NCI-H1105 (cell line): Measurements from ENCODE around the gene KCNJ2.

Experiments
- DNase-seq: peaks from one replicate; lab custom pipeline; 2025; lab: John Stamatoyannopoulos, UW

KCNJ2 gene

GRCh38 chr17:70168977-70169708 lies at the start of gene KCNJ2:
Gene KCNJ2 (plus strand): TSS chr17:70169532. CDS start chr17:70175040, 5,508 bp downstream.
- DNase-seq, result peak; percentile 70

GRCh38 chr17:70119545-70119944 lies 49.8 kb upstream of the KCNJ2 start:
- DNase-seq, result no peak

GRCh38 chr17:70119983-70120382 lies 49.3 kb upstream of the KCNJ2 start:
- DNase-seq, result no peak

- DNase-seq, result no peak
Measured at GRCh38 chr17:70120425-70120824, 48.9 kb upstream of the KCNJ2 start.

GRCh38 chr17:70121126-70121525 lies 48.2 kb upstream of the KCNJ2 start:
- no peak for DNase-seq

- no peak for DNase-seq
Measured at GRCh38 chr17:70123193-70123592, 46.1 kb upstream of the KCNJ2 start.

GRCh38 chr17:70124723-70125122 lies 44.6 kb upstream of the KCNJ2 start:
- no peak for DNase-seq

- DNase-seq, result no peak
Measured at GRCh38 chr17:70127221-70127873, 42.0 kb upstream of the KCNJ2 start.

GRCh38 chr17:70128727-70129238 lies 40.5 kb upstream of the KCNJ2 start:
- DNase-seq, result no peak

- DNase-seq, result no peak
Measured at GRCh38 chr17:70130289-70130688, 39.0 kb upstream of the KCNJ2 start.

- no peak for DNase-seq
Measured at GRCh38 chr17:70132505-70132904, 36.8 kb upstream of the KCNJ2 start.

GRCh38 chr17:70134042-70134441 lies 35.3 kb upstream of the KCNJ2 start:
- DNase-seq, result no peak

- no peak for DNase-seq
Measured at GRCh38 chr17:70134777-70135176, 34.6 kb upstream of the KCNJ2 start.

GRCh38 chr17:70136131-70136530 lies 33.2 kb upstream of the KCNJ2 start:
- no peak for DNase-seq

GRCh38 chr17:70137451-70138230 lies 31.7 kb upstream of the KCNJ2 start:
- no peak for DNase-seq

GRCh38 chr17:70138291-70138865 lies 31.0 kb upstream of the KCNJ2 start:
- no peak for DNase-seq

- DNase-seq, result no peak
Measured at GRCh38 chr17:70139449-70139993, 29.8 kb upstream of the KCNJ2 start.

GRCh38 chr17:70144260-70144846 lies 25.0 kb upstream of the KCNJ2 start:
- no peak for DNase-seq

- no peak for DNase-seq
Measured at GRCh38 chr17:70153210-70153609, 16.1 kb upstream of the KCNJ2 start.

- no peak for DNase-seq
Measured at GRCh38 chr17:70157151-70157550, 12.2 kb upstream of the KCNJ2 start.

- no peak for DNase-seq
Measured at GRCh38 chr17:70158180-70158579, 11.2 kb upstream of the KCNJ2 start.

- DNase-seq, result no peak
Measured at GRCh38 chr17:70158591-70158990, 10.7 kb upstream of the KCNJ2 start.
